Measurements from ENCODE around the gene BCL2A1. TPM values are rescaled to one million over a fixed set of nuclear protein-coding genes. Genes with fewer than 3 reads are reported as not detected.

BCL2A1 gene
- total and polyA plus RNA-seq, 2 of the 4 experiments (the other 2 are of a cell fraction): 2.3 to 4.5 TPM

DNA sequence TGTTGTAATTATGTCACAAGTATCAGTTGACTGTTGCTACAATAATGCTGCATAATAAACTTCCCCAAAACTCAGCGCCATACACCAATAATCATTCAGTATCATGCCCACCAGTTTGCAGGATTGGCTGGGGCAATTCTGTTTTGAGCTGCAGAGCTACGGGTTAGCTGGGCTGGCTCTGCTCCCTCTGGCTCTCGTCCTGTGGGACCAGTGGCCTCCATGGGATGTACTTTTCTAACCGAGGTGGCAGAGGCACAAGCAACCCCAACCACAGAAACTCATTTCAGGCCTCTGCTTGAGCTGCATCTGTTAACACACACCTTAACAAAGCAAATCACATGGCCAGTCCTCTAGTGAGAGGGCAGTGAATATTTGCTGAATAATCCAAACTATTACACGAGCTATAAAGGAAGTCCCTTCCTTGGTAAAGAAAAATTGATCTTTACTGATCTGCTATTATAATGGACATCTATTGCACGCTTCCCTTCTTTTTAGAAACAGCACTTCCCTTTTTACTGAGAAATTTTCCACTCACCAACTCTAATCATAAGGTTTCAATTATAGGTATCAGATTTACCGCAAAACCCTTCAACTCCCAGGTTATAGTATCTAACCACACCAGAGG lies 10.9 kb upstream of the BCL2A1 start:
- POLR2A ChIA-PET (ENCODE audit: unreplicated experiment): interaction anchor here (0.5 to 0.6 kb wide), 2 partner anchors 60 to 86 kb away, joined by 7 read pairs; no protein-coding TSS in a partner anchor
- CTCF ChIA-PET: no interaction called here
- no TSS peak for BruUV-seq (replicated peaks)

More for the DNA sequence above, 10.9 kb upstream of the BCL2A1 start:
- no peak overlapping the region for H3K56ac ChIP-seq (ENCODE audit: extremely low read depth, insufficient read depth, low read length)
- H3K23ac ChIP-seq (ENCODE audit: low read depth, low read length): no peak overlapping the region
- no peaks in the 10 kb centered on the region for H3K79me1 ChIP-seq (ENCODE audit: low read depth in 1 of 2, low read length in 2 of 2)
- dilution Hi-C loops (cut with HindIII; ENCODE audit: low sequenced_read_pairs, unreplicated experiment) (no loop called here), intact Hi-C loops (cut with micrococcal nuclease) (no loop called here), in situ Hi-C loops (cut with MboI; ENCODE audit: low sequenced_read_pairs) (loop anchor here (25.0 kb wide), 1 partner anchor 345 kb away; no protein-coding TSS in a partner anchor)
- H3K27ac ChIP-seq (ENCODE audit: insufficient read depth, low read length): no peak overlapping the region
- no peak overlapping the region for H4K5ac ChIP-seq (ENCODE audit: low read depth, low read length)
- H2BK15ac ChIP-seq (ENCODE audit: low read depth, low read length): no peak overlapping the region
- no peaks in the 10 kb centered on the region for H3K36me3 ChIP-seq (ENCODE audit: control insufficient read depth, insufficient read depth, low read length)
- no peak overlapping the region for H4K8ac ChIP-seq (ENCODE audit: low read depth in 2 of 2, low read length in 2 of 2)
- no peak overlapping the region for H3K4me3 ChIP-seq (ENCODE audit: insufficient read depth, low read depth, low read length)
- TF ChIP-seq CTCF (conservative IDR thresholded peaks at IDR 0.05; ENCODE audit: low read depth, low read length) (no peak), SMC3 (IDR thresholded peaks at IDR 0.05; ENCODE audit: low read depth, low read length) (no peak), NFE2L2 (IDR thresholded peaks at IDR 0.05; ENCODE audit: low read depth, low read length) (no peak), MAZ (IDR thresholded peaks at IDR 0.05; ENCODE audit: borderline replicate concordance, low read depth, low read length) (no peak), RFX5 (IDR thresholded peaks at IDR 0.05; ENCODE audit: low read depth, low read length) (no peak), USF2 (IDR thresholded peaks at IDR 0.05; ENCODE audit: low read depth, low read length) (no peak), RAD21 (IDR thresholded peaks at IDR 0.05; ENCODE audit: low read length) (no peak), CHD1 (IDR thresholded peaks at IDR 0.05; ENCODE audit: low read depth, low read length) (no peak), POLR2A (IDR thresholded peaks at IDR 0.05; ENCODE audit: low read depth, low read length) (no peak), BHLHE40 (IDR thresholded peaks at IDR 0.05; ENCODE audit: low read depth, low read length) (no peak), MAFK (IDR thresholded peaks at IDR 0.05; ENCODE audit: low read depth, low read length) (no peak), FOS (IDR thresholded peaks at IDR 0.05; ENCODE audit: low read depth, low read length) (no peak), CEBPB (IDR thresholded peaks at IDR 0.05; ENCODE audit: low read depth, low read length) (no peak), MXI1 (IDR thresholded peaks at IDR 0.05; ENCODE audit: borderline replicate concordance, low read depth, low read length) (no peak), RCOR1 (IDR thresholded peaks at IDR 0.05; ENCODE audit: insufficient replicate concordance, low read length) (no peak)
- TF ChIP-seq, protein P1, sequence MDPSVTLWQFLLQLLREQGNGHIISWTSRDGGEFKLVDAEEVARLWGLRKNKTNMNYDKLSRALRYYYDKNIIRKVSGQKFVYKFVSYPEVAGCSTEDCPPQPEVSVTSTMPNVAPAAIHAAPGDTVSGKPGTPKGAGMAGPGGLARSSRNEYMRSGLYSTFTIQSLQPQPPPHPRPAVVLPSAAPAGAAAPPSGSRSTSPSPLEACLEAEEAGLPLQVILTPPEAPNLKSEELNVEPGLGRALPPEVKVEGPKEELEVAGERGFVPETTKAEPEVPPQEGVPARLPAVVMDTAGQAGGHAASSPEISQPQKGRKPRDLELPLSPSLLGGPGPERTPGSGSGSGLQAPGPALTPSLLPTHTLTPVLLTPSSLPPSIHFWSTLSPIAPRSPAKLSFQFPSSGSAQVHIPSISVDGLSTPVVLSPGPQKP (IDR thresholded peaks at IDR 0.05; ENCODE audit: borderline replicate concordance, low read depth, low read length): no peak
- no peak overlapping the region for H2AFZ ChIP-seq (replicated peaks; ENCODE audit: low read length, poor library complexity)
- WGBS, 2 experiments (ENCODE audit: extremely low coverage in 2 of 2, insufficient read length in 1 of 2): 90% methylated on average over 2 of the region's 7 CpGs; no CpG with 5 or more reads in 1 of the 2 experiments
- H2BK20ac ChIP-seq (ENCODE audit: low read depth, low read length): no peak overlapping the region
- H3K9ac ChIP-seq (ENCODE audit: low read depth, low read length): no peak overlapping the region
- no peaks in the 10 kb centered on the region for H3K27me3 ChIP-seq (ENCODE audit: control insufficient read depth, insufficient read depth, low read length)
- H3K4ac ChIP-seq (ENCODE audit: low read depth, low read length): no peak overlapping the region
- no peak overlapping the region for H2AK5ac ChIP-seq (ENCODE audit: low read depth, low read length)
- no peak overlapping the region for H3K4me2 ChIP-seq (ENCODE audit: low read depth, low read length)
- DNase-seq (no peak), ATAC-seq (ENCODE audit: low read depth) (no peak)
- H3K18ac ChIP-seq (ENCODE audit: low read depth, low read length): no peak overlapping the region
- peaks cover 9% of the 10 kb centered on the region for H3K4me1 ChIP-seq (ENCODE audit: control insufficient read depth, insufficient read depth, low read length)
- no peak overlapping the region for H2BK5ac ChIP-seq (ENCODE audit: low read depth, low read length, poor library complexity, severe bottlenecking)
- H2AK9ac ChIP-seq (replicated peaks; ENCODE audit: low read depth, low read length, poor library complexity): no peak overlapping the region
- no peaks in the 10 kb centered on the region for H3K9me3 ChIP-seq (ENCODE audit: control insufficient read depth, insufficient read depth, low read length)
- no peaks in the 10 kb centered on the region for H4K20me1 ChIP-seq (ENCODE audit: insufficient read depth, low read length)
- H3K9me1 ChIP-seq (ENCODE audit: insufficient read depth, low read length): no peaks in the 10 kb centered on the region
- no peak overlapping the region for H4K91ac ChIP-seq (ENCODE audit: insufficient read depth, low read depth, low read length)
- no peak overlapping the region for H2BK120ac ChIP-seq (ENCODE audit: low read depth, low read length)
- H3K14ac ChIP-seq (replicated peaks; ENCODE audit: low read depth, low read length): no peak overlapping the region

All from IMR-90 (cell line).